ENCODE data around the gene CALHM3. TPM values are rescaled to one million over a fixed set of nuclear protein-coding genes. Genes with fewer than 3 reads are reported as not detected.
"Not testable (repeated sequence)": the region's sequence is repeated elsewhere in the genome, so short reads cannot be mapped to it uniquely, and the experiment has no call there.

Gene CALHM3
- total RNA-seq = not detected in 2 replicates
- polyA plus RNA-seq = not detected in 2 replicates

- no peaks in the 10 kb centered on the region for H4K20me1 ChIP-seq (ENCODE audit: insufficient read depth, poor library complexity, severe bottlenecking)
- H3K27ac ChIP-seq = no peak within 1 kb of the TSS
- no peak within 1 kb of the TSS for H3K4me3 ChIP-seq
- WGBS (ENCODE audit: low lambda C conversion rate, missing lambda C conversion rate) = 63% methylated on average over 7 of the region's 7 CpGs
- no peaks in the 10 kb centered on the region for H3K9me2 ChIP-seq (replicated peaks; ENCODE audit: insufficient read depth)
- H2AFZ ChIP-seq = no peak within 1 kb of the TSS
- no peaks in the 10 kb centered on the region for H3K36me3 ChIP-seq (replicated peaks; ENCODE audit: insufficient read depth, low read depth)
- H3K9me3 ChIP-seq (ENCODE audit: low read depth) = no peaks in the 10 kb centered on the region
- H3K4me2 ChIP-seq = no peak within 1 kb of the TSS
- TF ChIP-seq EZH2 (IDR thresholded peaks at IDR 0.05; ENCODE audit: borderline replicate concordance) = no peak
- no peak for TF ChIP-seq CTCF (IDR thresholded peaks at IDR 0.05; ENCODE audit: poor library complexity)
- TF ChIP-seq EZH2phosphoT487 (IDR thresholded peaks at IDR 0.05; ENCODE audit: low read depth, severe bottlenecking, unreplicated experiment) = no peak
- no peaks in the 10 kb centered on the region for H3K79me2 ChIP-seq
- DNase-seq (ENCODE audit: low spot score) = no peak
- H3K4me1 ChIP-seq (ENCODE audit: insufficient read depth) = no peaks in the 10 kb centered on the region
- no peaks in the 10 kb centered on the region for H3K27me3 ChIP-seq
Measured at GRCh38 chr10:103479135-103479534, at the start of gene CALHM3. Gene CALHM3 (minus strand): TSS chr10:103479240. CDS start chr10:103479032, 208 bp downstream.

- no peak for DNase-seq (ENCODE audit: low spot score)
- no peak overlapping the region for H3K4me2 ChIP-seq
- TF ChIP-seq CTCF (IDR thresholded peaks at IDR 0.05; ENCODE audit: poor library complexity) (no peak), EZH2phosphoT487 (IDR thresholded peaks at IDR 0.05; ENCODE audit: low read depth, severe bottlenecking, unreplicated experiment) (no peak), EZH2 (IDR thresholded peaks at IDR 0.05; ENCODE audit: borderline replicate concordance) (no peak)
- no peak overlapping the region for H3K27ac ChIP-seq
- no peaks in the 10 kb centered on the region for H3K79me2 ChIP-seq
- H3K9me2 ChIP-seq (replicated peaks; ENCODE audit: insufficient read depth) = no peaks in the 10 kb centered on the region
- H2AFZ ChIP-seq = no peak overlapping the region
- H4K20me1 ChIP-seq (ENCODE audit: insufficient read depth, poor library complexity, severe bottlenecking) = no peaks in the 10 kb centered on the region
- no peak overlapping the region for H3K4me3 ChIP-seq
- H3K27me3 ChIP-seq = no peaks in the 10 kb centered on the region
- no peaks in the 10 kb centered on the region for H3K36me3 ChIP-seq (replicated peaks; ENCODE audit: insufficient read depth, low read depth)
- H3K4me1 ChIP-seq (ENCODE audit: insufficient read depth) = no peaks in the 10 kb centered on the region
- H3K9me3 ChIP-seq (ENCODE audit: low read depth) = peaks cover 9% of the 10 kb centered on the region
Measured at GRCh38 chr10:103528549-103528948, 49.5 kb upstream of the CALHM3 start.

- not testable (repeated sequence) for H3K9me3 ChIP-seq (ENCODE audit: low read depth); H3K4me2 ChIP-seq; DNase-seq (ENCODE audit: low spot score); H3K79me2 ChIP-seq; H3K9me2 ChIP-seq (replicated peaks; ENCODE audit: insufficient read depth); H3K27me3 ChIP-seq; H4K20me1 ChIP-seq (ENCODE audit: insufficient read depth, poor library complexity, severe bottlenecking); H3K4me3 ChIP-seq; H2AFZ ChIP-seq; H3K36me3 ChIP-seq (replicated peaks; ENCODE audit: insufficient read depth, low read depth); H3K27ac ChIP-seq; H3K4me1 ChIP-seq (ENCODE audit: insufficient read depth)
- 41% methylated on average over 2 of the region's 2 CpGs for WGBS (ENCODE audit: low lambda C conversion rate, missing lambda C conversion rate)
Measured at GRCh38 chr10:103527476-103527875, 48.4 kb upstream of the CALHM3 start.

- TF ChIP-seq EZH2 (IDR thresholded peaks at IDR 0.05; ENCODE audit: borderline replicate concordance) (no peak), EZH2phosphoT487 (IDR thresholded peaks at IDR 0.05; ENCODE audit: low read depth, severe bottlenecking, unreplicated experiment) (no peak), CTCF (IDR thresholded peaks at IDR 0.05; ENCODE audit: poor library complexity) (no peak)
- DNase-seq (ENCODE audit: low spot score) = no peak
Measured at GRCh38 chr10:103525901-103526300, 46.9 kb upstream of the CALHM3 start.

More at GRCh38 chr10:103525901-103526300, 46.9 kb upstream of the CALHM3 start:
- H2AFZ ChIP-seq = no peak overlapping the region
- no peaks in the 10 kb centered on the region for H3K36me3 ChIP-seq (replicated peaks; ENCODE audit: insufficient read depth, low read depth)
- no peaks in the 10 kb centered on the region for H3K79me2 ChIP-seq
- H3K27ac ChIP-seq = no peak overlapping the region
- no peak overlapping the region for H3K4me3 ChIP-seq
- H3K27me3 ChIP-seq = no peaks in the 10 kb centered on the region
- H3K4me2 ChIP-seq = no peak overlapping the region
- no peaks in the 10 kb centered on the region for H4K20me1 ChIP-seq (ENCODE audit: insufficient read depth, poor library complexity, severe bottlenecking)
- no peaks in the 10 kb centered on the region for H3K9me2 ChIP-seq (replicated peaks; ENCODE audit: insufficient read depth)
- H3K9me3 ChIP-seq (ENCODE audit: low read depth) = peaks cover 9% of the 10 kb centered on the region
- no peaks in the 10 kb centered on the region for H3K4me1 ChIP-seq (ENCODE audit: insufficient read depth)

All from hepatocyte (in vitro differentiated cells).